ENCODE measurements around the gene ZNF260.
A peak's percentile ranks its signal among the peaks of the same experiment; 100 is the strongest.
"Not testable (repeated sequence)": the region's sequence is repeated elsewhere in the genome, so short reads cannot be mapped to it uniquely, and the experiment has no call there.

ZNF260 gene

GRCh38 chr19:36528194-36528920, at the start of gene ZNF260:
TSS of gene ZNF260 (minus strand) at chr19:36528271. CDS start at chr19:36515238, 13,033 bp downstream.
- peak; percentile 95 for DNase-seq

- no peak for DNase-seq
These were observed 49.4 kb upstream of the ZNF260 start for GRCh38 chr19:36577271-36577996.

GRCh38 chr19:36574741-36575140, 46.7 kb upstream of the ZNF260 start:
- DNase-seq, result no peak

GRCh38 chr19:36573895-36574720, 46.0 kb upstream of the ZNF260 start:
- DNase-seq, result no peak

- DNase-seq, result peak; percentile 91
These were observed 45.2 kb upstream of the ZNF260 start, which contains the start of gene ZNF529 for GRCh38 chr19:36573020-36573894. TSS of gene ZNF529 (minus strand) at chr19:36573292. CDS start at chr19:36572346, 946 bp downstream.

GRCh38 chr19:36572593-36573019, 44.5 kb upstream of the ZNF260 start:
- no peak for DNase-seq

- DNase-seq, result no peak
These were observed 36.3 kb upstream of the ZNF260 start for GRCh38 chr19:36564391-36564790.

GRCh38 chr19:36547001-36547732, 19.1 kb upstream of the ZNF260 start:
- no peak for DNase-seq

- DNase-seq, result peak; percentile 27 to 42
These were observed 949 bp upstream of the ZNF260 start for GRCh38 chr19:36528921-36529518.

GRCh38 chr19:36527873-36528193, 238 bp downstream of the ZNF260 start:
- no peak for DNase-seq

- DNase-seq, result no peak
These were observed 730 bp downstream of the ZNF260 start for GRCh38 chr19:36527341-36527740.

- DNase-seq, result no peak
These were observed 1.5 kb downstream of the ZNF260 start for GRCh38 chr19:36526581-36526980.

GRCh38 chr19:36524617-36525016, 3.5 kb downstream of the ZNF260 start:
- DNase-seq, result no peak

- no peak for DNase-seq
These were observed 14.0 kb downstream of the ZNF260 start for GRCh38 chr19:36514012-36514612.

- no peak for DNase-seq
These were observed 19.7 kb downstream of the ZNF260 start for GRCh38 chr19:36508325-36508724.

GRCh38 chr19:36501973-36502372, 26.1 kb downstream of the ZNF260 start:
- DNase-seq, result no peak

GRCh38 chr19:36497001-36497400, 31.1 kb downstream of the ZNF260 start:
- no peak for DNase-seq

GRCh38 chr19:36492689-36493453, 35.2 kb downstream of the ZNF260 start:
- peak; percentile 30 to 51 for DNase-seq

- DNase-seq, result not testable (repeated sequence)
These were observed 37.2 kb downstream of the ZNF260 start for GRCh38 chr19:36490846-36491245.

- peak; percentile 84 for DNase-seq
These were observed 38.1 kb downstream of the ZNF260 start for GRCh38 chr19:36489920-36490415.
